Skeletal muscle cell (primary cell): ENCODE measurements around the gene MCRIP1.
A peak's percentile ranks its signal among the peaks of the same experiment; 100 is the strongest.

ENCODE experiments used
- DNase-seq: peaks from one replicate; pipeline ENCODE4 v3.0.0-alpha.2; 2010; ENCODE audit warnings: low read depth
- H3K4me3 ChIP-seq: 2 replicates; pipeline ENCODE4 v1.5.1; 2011; ENCODE audit warnings: low read depth, mild to moderate bottlenecking, control low read depth, low read length, moderate library complexity

MCRIP1 gene

DNA sequence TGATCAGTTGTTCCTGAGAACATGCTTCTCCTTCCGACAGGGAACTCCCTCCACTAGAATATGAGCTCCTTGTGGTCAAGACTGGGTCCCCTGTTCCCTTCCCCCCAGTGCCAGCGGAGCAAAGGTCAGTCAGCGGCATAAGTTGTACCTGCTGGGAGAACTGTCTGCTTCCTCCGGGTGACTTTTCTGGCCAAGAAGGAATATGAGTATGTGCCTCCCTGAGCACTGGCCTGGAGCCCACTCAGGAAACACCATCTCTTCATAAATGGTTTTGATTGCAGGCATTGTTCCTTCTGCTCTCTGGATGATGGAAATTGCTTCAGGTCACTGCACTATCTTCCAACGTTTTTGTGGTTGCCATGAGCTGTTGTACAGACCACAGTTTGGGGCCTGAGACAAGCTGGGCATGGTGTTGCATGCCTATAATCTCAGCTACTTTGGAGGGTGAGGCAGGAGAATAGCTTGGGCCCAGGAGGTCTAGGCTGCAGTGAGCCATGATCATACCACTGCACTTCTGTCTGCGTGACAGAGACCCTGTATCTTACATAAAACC is 30.1 kb upstream of the MCRIP1 start:
- no peak overlapping the region for H3K4me3 ChIP-seq
- DNase-seq = no peak

DNA sequence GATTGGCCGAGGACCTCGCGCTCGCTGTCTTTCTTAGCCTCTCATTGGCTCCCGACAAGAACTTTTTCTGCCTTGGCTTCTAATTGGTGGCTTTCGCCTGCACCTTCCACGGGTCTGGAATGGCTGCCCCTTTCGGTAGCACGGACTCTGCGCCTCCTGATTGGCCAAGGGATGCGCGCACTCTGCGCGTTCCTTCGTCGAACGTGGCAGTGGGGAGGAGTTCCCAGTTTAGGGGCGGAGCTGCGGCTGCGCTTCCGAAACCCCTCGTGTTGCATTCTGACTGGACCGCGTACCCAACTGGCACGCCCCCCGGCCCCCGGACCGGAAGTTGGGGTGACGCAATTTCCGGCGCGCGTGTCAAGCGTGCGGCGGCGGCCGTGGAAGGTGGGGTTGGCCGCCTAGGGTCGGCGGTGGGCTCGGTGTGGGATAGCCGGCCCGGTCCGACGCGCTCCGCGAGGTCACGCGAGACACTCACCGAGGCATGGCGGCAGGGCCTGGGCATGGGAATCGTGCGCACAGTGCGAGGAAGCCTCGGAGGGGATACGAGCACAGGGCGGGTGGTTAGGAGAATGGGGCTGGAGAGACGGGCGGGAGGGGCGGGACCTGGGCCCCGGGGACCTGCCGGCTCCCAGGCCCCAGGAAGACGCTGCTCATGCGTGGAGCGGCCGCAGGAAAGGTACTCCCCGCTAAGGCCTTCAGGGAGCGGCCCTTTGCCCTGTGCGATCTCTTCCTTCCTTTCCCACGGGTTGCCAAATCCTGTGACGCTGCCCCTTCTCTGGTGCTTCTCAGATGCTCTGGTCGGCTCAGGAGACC is 27.9 kb upstream of the MCRIP1 start:
- H3K4me3 ChIP-seq = peak overlapping the region; percentile 66
- DNase-seq = peak; percentile 100

DNA sequence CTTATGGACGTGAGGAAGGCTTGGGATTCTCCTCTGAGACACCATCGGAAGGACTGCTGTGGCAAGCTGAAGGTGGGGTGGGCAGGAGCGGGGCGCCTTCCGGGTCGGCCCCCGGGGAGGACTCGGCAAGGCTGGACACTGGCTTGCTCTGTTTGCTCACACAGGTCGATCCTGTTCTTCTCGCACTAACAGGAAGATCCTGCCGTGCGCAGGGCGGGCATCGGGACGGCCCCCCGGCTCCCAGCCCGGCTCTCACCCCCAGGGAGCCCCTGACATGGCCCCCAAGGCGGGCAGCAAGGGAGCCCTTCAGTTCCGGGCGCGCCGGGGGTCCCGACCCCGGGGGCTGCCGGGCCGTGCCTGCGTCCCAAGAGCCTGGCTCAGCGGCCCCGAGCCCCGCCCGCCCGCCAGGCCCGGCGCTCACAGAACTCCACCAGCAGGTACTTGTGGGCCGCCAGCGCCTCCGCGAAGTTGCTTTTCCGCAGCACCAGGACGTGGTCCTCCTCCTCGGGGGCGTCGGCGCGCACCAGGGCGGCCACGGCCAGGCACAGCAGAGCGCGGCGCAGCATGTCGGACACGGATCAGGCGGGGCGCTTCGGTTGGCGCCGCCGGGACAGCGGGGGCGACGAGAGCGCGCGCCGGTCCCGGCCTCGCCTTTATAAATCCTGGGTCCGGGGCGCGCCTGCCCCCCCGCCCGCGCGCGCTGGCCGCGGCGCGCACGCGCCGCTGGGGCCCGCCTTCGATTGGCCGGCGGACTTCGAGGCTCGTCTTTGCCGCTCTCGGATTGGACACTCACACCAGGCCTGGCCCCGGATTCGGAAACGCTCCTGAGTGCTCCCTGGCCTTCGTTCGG is 27.0 kb upstream of the MCRIP1 start, which contains the start of gene P4HB:
Gene P4HB, minus strand, starts transcription at position 630 of the 850 bp plus-strand sequence. Its CDS starts 64 bp downstream, at position 566.
- H3K4me3 ChIP-seq = peak within 1 kb of the TSS; percentile 93
- no peak for DNase-seq

DNA sequence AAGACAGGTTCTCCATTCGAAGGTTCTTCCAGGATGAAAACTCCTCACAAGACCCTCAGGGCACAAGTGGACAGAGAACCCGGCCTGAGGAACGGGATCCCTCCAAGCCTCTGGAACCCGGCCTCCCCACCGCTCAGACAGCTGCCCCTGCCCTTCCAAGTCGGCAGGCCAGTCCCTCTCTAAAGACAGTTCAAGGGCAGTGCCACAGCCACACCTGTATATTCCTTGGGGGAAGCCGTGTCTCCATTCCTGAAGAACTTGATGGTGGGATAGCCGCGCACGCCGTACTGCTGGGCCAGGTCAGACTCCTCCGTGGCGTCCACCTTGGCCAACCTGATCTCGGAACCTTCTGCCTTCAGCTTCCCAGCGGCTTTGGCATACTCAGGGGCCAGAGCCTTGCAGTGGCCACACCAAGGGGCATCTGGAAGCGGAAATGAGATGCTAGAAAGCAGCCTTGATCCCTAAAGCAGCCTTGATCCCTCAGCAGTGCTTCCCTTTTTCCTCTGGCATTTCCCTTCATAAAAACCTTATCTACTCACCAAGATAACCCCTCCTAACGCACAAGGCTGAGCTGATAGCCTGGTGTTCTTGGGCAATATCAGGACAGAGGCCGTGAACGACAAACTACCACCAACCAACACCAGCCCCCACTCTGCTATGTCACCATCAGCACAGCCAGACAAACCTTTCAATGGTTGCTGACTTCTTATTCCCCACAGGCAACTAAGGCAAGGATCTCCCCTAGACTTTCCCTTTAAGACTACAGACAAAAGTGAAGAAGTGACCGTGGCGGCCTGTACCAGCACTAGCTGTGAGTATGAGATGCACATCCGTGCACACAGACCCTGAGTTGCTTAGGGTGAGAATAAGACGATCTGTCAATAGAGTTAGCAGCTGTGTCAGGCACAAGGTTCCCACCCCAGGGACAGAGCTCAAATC is 26.1 kb upstream of the MCRIP1 start:
- peak overlapping the region; percentile 93 for H3K4me3 ChIP-seq
- no peak for DNase-seq

DNA sequence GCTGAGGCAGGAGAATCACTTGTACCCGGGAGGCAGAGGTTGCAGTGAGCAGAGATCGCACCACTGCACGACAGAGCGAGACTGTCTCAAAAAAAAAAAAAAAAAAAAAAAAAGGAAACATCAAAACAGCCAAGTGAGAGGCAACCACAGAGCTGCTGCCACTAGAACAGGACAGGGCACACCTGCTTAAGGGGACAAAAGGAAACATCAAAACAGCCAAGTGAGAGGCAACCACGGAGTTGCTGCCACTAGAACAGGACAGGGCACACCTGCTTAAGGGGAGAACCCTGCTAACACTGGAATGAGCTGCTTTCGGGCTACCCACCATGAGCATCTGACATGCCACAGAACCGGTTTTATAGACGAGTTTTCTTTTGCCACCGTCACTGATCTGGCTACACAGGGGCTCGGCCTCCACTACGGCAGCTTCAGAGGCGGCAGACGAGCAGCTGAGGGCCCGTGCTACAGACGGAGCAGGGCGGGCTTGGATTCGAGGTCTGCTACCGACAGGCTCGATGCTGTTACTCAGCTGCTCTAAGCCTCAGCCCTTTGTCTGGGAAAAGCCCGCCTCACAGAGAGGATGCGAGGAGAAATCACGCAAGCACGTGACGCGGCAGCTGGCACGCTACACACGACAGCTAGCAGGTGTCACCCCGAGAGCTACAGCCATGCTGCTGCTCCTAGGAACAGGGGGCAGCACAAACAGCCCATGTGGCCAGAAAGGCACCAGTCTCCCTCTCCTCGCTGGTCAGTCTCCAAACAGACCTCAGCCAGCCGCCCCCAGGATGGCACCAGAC is 25.3 kb upstream of the MCRIP1 start:
- DNase-seq = no peak
- H3K4me3 ChIP-seq = peak overlapping the region; percentile 93

DNA sequence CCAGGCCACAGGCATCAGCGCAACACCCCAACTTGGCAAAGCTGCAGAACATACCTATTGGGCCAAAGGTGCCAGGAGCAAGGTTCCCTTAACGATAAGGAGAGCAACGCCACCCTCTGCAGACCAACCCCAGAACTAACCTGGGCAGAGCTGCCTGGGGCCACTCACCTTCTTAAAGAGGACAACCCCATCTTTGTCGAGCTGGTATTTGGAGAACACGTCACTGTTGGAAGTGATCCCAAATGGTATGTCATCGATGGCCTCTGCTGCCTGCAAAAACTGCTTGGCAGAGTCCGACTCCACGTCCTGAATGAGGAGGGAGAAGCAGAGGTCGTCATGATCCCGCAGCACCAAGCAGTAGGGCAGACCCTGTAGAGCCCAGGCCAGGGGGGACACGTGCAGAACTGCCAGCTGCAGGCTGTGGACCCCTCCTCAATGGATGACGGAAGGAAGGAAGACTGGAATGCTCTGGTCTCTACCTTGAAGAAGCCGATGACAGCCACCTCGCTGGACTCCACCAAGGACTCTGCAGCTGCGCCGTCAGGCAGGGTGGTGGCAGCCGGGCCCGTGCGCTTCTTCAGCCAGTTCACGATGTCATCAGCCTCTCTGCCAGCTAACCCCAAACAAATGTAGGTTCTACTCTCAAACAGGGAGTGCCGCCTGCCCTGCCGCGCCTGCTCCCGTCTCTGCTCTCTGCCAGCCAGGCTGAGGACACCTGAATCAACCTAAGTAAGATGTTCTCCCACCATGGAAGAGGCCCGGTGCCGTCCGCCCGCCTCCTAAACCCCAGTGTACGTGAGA is 22.1 kb upstream of the MCRIP1 start:
- no peak for DNase-seq
- no peak overlapping the region for H3K4me3 ChIP-seq

DNA sequence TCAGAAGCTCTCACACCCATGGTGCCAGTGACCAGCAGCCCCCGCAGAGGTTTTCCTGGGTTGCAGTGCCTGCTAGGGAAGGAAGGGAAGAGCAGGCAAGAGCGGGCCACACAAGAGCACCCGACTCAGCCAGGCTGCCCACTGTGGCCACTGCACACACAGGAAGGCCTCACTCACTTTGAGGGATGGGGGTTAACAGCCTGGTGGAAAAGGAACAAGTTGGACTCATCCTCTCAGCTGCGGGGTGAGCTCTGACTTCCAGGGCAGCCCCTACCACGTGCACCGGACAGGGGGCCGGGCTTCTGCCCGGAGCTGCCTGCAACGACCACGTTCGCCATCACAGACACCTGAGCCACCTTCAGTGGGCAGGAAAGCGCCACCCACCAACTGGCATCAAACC is 19.1 kb upstream of the MCRIP1 start:
- DNase-seq = no peak
- H3K4me3 ChIP-seq = no peak overlapping the region

DNA sequence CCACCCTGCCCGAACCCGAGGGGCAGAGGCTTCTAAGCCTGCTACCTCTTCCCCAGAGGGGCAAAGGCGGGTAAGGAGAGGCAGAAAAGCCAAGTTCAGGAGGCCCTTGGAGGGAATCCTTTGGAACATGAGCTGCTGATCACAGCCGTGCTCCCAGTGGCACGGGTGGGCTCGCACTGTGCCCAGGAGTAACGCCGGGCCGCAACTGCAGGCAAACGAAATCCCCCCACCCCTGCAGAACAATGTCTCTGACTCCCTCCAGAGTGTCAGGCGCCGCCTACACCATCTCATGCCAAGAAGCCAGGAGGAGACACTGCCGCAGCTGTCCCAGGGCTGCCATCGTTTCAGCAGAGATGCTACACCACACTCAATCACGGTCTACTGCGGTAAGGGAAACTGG is 18.3 kb upstream of the MCRIP1 start:
- no peak for DNase-seq
- H3K4me3 ChIP-seq = no peak overlapping the region

DNA sequence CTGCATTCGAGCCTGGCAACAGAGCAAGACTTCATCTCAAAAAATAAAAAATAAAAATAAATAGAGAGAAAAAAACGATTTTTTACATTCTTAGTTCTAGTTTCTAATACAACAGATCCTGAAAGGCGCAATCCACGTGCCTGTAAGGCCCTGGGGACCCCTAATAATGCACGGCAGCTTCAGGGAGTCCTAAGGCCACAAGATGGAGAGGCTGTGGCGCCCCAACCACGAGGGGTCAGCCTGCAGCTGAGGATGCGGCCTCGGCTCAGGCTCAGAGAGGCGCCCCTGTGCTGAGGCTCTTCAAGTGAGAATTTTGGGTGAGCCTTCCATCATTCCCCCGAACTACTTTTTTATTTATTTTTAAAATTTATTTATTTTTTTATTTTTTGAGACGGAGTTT is 16.4 kb upstream of the MCRIP1 start:
- DNase-seq = no peak

DNA sequence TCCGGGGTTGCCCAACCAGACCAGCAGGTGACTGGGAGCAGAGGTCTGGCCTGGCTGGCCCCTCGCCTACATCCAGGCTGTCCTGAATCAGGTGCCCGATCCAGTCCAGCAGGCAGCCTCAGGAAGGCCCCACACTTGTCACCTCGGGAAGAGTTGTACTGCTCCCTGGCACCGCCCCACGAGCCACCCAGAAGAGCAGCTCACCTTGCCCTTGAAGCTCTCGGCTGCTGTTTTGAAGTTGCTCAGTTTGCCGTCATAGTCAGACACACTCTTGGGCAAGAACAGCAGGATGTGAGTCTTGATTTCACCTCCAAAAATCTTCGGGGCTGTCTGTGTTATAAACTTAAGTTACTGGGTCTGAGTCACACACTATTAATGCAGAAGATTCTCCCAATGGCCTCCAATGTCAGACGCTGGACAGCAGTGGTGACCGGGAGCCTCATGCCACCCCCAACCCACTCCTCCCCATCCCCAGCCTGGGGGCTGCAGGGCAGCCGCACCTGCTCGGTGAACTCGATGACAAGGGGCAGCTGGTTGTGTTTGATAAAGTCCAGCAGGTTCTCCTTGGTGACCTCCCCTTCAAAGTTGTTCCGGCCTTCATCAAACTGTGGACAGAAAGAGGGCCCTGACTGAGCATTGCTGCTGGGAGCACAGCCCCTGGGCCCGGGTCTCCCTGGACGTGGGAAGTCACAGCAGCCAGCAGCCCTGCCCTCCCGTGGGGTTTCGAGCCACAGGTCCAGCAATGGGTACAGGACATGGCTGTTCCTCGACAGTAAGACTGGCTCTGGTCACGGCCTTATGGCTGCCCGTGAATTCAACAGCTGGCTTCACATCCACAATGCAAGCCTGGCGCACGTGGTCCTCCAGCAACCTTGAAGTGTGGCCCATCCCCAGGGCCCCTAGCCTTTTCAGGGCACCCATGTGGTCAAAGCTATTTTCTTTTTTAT is 13.9 kb upstream of the MCRIP1 start:
- H3K4me3 ChIP-seq = no peak overlapping the region

More for the DNA sequence above, 16.4 kb upstream of the MCRIP1 start:
- H3K4me3 ChIP-seq = no peak overlapping the region

DNA sequence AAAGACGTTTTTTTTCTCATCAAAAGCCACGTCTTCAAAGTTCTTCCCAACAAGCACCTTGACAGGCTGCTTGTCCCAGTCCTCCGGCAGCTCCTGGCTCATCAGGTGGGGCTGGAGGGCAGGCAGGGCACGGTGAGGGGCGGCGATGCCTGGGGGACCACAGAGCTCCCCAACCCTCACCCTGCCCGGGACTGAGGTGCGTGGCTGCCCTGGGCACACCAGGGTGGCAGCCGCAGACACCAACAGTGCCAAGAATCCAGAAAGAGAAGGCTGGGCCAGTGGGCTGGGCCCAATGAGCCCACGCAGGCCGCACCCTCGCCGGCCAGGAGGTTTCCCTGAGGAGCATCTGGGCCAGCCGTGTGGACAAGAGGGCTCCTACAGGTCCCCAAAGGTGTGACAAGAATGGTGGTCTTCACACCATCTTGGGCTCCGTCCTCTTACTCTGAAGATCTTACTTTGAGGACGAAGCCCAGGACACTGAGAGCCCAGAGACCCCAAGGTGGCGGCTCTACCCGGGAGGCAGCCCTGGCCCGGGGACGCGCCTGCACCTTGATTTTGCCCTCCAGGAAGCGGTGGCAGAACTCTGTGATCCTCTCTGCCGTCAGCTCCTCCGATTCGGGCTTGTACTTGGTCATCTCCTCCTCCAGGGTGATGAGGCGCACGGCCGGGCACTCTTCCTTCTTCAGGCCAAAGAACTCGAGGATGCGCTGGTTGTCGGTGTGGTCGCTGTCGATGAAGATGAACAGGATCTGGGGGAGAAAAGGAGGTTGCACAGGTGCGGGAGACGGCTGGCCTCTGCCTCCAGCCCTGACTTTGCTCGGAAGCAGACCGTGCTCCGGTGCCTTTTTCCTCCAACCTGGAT is 13.0 kb upstream of the MCRIP1 start:
- no peak overlapping the region for H3K4me3 ChIP-seq
- no peak for DNase-seq

More for the DNA sequence above, 13.9 kb upstream of the MCRIP1 start:
- DNase-seq = no peak

DNA sequence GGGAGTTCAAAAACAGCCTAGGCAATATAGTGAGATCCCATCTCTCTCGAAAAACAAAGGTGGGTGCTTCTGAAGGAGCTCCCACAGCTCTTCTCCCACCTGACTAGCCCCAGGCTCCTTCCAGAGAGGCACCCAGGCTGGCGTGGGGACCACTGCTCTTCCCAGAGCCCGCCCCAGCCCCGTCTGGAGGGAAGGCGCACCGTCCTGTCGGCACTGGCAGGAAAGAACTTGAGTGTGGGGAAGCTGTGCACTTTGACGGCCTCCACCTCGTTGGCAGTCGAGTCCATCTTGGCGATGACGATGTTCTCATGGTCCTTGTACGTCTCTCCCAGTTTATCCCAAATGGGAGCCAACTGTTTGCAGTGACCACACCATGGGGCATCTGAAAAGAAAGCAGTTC is 12.3 kb upstream of the MCRIP1 start:
- no peak overlapping the region for H3K4me3 ChIP-seq
- no peak for DNase-seq

DNA sequence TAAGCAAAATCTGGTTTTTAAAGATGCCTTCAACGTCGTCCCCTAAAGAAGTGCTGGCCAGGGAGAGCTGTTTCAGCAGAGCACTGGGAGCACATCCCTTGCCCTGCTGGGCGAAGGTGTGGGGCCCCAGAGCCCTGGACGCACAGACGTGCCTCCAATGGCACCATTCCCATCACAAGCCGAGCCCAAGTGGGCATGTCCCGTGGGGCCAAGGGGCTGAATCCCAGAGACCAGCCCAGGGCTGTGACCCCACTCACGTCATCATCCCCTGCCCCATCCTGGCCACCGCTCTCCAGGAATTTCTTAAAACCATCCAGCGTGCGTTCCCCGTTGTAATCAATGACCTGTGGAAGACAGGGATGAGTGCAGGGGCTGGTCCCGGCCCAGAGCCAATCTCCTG is 11.8 kb upstream of the MCRIP1 start:
- DNase-seq = no peak
- H3K4me3 ChIP-seq = no peak overlapping the region

DNA sequence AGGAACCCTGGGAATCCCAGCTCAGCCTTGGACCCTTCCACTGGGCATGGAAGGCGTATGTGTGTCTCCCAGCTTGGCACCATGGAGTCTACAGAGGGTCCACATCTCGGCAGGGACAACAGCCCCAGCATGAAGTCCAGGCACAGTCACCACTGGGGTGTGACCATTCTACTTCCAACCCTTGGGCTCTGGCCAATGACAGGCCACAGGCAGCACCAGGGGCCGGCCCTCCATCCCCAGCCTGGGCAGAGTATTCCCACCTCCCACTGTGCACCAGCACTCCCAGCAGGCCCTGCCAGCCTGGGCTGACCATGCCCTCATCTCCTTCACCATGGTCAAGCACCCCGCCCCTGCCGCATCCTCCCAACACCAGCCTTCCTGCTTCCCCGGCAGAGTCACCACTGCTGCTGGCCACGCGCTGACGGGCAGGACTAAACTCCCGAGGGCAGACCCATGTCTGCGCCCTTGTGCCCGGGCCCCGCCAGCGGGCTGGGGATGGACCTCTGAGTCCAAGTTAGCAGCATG is 11.3 kb upstream of the MCRIP1 start:
- no peak overlapping the region for H3K4me3 ChIP-seq
- DNase-seq = no peak

DNA sequence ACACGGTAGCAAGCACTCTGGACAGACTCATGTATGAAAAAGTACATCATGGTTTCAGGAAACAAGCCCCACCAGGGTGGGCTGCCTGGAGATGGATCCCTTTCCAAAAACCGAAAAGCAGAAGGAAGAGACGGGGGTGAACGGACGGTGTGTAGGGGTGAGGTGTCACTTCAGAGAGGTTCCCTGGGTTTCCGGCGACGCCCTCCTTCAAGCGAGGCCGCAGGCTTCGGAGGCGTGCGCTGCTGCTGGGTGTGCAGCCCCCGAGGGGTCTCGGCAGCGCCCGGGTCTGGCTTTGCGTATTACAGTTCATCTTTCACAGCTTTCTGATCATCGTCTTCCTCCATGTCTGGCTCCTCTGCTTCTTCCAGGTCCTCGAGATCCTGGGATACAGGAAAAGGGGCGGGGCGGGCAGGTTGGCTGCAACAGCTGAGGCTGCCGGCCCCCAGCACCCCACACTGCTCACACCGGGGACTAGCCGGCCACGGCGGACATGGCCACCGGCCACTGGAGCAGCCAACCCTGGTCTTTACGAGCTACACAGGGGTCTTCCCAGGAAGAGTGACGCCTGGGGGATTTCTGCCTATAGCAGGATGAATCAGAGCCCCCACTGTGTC is 10.7 kb upstream of the MCRIP1 start:
- no peak overlapping the region for H3K4me3 ChIP-seq

More for the DNA sequence above, 10.7 kb upstream of the MCRIP1 start:
- no peak for DNase-seq
